Measurements from ENCODE around the gene PTPRD. TPM values are rescaled to one million over a fixed set of nuclear protein-coding genes. Genes with fewer than 3 reads are reported as not detected.

The PTPRD gene
- total and polyA plus RNA-seq, 2 experiments from 2014 or later: 11.5 to 58.0 TPM

DNA sequence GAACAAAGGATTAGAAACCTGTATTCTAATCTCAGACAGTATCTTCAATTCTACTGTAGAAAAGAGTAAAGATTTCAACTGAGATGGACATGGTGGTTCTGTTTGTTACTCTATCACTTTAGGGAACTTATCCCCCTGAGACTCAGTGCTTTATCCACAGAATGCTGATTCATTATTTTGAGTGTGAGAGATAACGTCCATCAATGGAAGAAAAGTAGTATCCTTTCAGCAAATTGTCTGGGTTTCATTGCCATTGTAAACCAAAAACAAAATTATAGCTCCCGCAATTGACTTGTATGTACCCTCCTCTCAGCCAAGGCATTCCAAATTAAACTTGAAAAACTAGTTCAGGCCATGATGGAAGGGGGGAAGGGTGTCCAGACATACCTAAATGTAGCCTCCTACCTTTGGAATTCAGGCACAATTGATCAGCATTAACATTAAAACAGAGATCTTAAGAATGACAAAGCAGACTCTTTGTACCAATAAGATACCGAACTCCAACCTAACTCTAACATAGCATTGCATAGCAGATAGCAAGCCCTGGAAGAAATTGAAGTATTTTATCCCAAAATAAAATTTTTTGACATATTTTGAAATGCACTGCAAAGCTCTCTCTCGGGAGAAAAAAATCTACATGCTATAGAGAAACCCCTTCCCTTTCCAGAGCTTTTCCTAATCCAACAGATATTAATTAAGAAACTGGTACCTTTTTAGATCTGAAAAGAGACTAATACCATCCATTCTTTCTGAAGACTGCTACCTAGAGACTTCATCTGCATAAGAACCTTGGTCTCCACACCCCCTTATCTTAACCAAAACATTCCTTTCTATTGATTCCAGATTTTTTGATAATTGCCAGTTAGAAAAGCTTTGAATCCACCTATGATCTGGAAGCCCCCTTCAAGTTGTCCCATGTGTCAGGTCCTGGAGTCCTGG is 1055.7 kb downstream of the PTPRD start:
- ATAC-seq: peak; percentile 92
- Histone ChIP-seq H3K4me2 (peak overlapping the region; percentile 16), H4K20me1 (replicated peaks; ENCODE audit: insufficient read depth) (no peaks in the 10 kb centered on the region), H3K4me3 (peak overlapping the region; percentile 23; the same call in 1 of the 2 replicates), H3K79me2 (replicated peaks; ENCODE audit: insufficient read depth) (no peaks in the 10 kb centered on the region), H3F3A (replicated peaks; ENCODE audit: low read depth) (peaks cover 5% of the 10 kb centered on the region; the same call in 1 of the 2 replicates), H3K4me1 (ENCODE audit: insufficient read depth) (peaks cover 24% of the 10 kb centered on the region), H3K36me3 (ENCODE audit: insufficient read depth) (no peaks in the 10 kb centered on the region), H3K9me2 (ENCODE audit: insufficient read depth) (0 out of 2 replicates have a peak, but pooled peaks cover 3% of the 10 kb centered on the region), H3K27me3 (ENCODE audit: insufficient read depth) (no peaks in the 10 kb centered on the region), H2AFZ (no peak overlapping the region), H3K27ac (ENCODE audit: low read depth) (peak overlapping the region; percentile 99)
- Mint-ChIP-seq H3K4me1 (peaks cover 39% of the 10 kb centered on the region), H3K36me3 (ENCODE audit: low read depth) (no peaks in the 10 kb centered on the region), H3K4me3 (peak overlapping the region; percentile 59), H3K9me3 (no peaks in the 10 kb centered on the region), H3K27me3 (ENCODE audit: insufficient read depth, low read depth, poor library complexity) (peaks cover 7% of the 10 kb centered on the region), H3K27ac (peak overlapping the region; percentile 99)
- TF ChIP-seq CREB1 (CRISPR knock-in tag; IDR thresholded peaks at IDR 0.05; ENCODE audit: low read depth) (peak; percentile 49; the same call in 1 of the 2 replicates), NANOG (IDR thresholded peaks at IDR 0.05; ENCODE audit: borderline replicate concordance) (peak; percentile 88), POLR2AphosphoS5 (IDR thresholded peaks at IDR 0.05; ENCODE audit: low read depth) (0 out of 2 replicates have a peak, but pooled peaks have one; percentile 19)
- TF ChIP-seq, protein P1, sequence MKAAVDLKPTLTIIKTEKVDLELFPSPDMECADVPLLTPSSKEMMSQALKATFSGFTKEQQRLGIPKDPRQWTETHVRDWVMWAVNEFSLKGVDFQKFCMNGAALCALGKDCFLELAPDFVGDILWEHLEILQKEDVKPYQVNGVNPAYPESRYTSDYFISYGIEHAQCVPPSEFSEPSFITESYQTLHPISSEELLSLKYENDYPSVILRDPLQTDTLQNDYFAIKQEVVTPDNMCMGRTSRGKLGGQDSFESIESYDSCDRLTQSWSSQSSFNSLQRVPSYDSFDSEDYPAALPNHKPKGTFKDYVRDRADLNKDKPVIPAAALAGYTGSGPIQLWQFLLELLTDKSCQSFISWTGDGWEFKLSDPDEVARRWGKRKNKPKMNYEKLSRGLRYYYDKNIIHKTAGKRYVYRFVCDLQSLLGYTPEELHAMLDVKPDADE (IDR thresholded peaks at IDR 0.05): no peak
- TF ChIP-seq, protein P2, sequence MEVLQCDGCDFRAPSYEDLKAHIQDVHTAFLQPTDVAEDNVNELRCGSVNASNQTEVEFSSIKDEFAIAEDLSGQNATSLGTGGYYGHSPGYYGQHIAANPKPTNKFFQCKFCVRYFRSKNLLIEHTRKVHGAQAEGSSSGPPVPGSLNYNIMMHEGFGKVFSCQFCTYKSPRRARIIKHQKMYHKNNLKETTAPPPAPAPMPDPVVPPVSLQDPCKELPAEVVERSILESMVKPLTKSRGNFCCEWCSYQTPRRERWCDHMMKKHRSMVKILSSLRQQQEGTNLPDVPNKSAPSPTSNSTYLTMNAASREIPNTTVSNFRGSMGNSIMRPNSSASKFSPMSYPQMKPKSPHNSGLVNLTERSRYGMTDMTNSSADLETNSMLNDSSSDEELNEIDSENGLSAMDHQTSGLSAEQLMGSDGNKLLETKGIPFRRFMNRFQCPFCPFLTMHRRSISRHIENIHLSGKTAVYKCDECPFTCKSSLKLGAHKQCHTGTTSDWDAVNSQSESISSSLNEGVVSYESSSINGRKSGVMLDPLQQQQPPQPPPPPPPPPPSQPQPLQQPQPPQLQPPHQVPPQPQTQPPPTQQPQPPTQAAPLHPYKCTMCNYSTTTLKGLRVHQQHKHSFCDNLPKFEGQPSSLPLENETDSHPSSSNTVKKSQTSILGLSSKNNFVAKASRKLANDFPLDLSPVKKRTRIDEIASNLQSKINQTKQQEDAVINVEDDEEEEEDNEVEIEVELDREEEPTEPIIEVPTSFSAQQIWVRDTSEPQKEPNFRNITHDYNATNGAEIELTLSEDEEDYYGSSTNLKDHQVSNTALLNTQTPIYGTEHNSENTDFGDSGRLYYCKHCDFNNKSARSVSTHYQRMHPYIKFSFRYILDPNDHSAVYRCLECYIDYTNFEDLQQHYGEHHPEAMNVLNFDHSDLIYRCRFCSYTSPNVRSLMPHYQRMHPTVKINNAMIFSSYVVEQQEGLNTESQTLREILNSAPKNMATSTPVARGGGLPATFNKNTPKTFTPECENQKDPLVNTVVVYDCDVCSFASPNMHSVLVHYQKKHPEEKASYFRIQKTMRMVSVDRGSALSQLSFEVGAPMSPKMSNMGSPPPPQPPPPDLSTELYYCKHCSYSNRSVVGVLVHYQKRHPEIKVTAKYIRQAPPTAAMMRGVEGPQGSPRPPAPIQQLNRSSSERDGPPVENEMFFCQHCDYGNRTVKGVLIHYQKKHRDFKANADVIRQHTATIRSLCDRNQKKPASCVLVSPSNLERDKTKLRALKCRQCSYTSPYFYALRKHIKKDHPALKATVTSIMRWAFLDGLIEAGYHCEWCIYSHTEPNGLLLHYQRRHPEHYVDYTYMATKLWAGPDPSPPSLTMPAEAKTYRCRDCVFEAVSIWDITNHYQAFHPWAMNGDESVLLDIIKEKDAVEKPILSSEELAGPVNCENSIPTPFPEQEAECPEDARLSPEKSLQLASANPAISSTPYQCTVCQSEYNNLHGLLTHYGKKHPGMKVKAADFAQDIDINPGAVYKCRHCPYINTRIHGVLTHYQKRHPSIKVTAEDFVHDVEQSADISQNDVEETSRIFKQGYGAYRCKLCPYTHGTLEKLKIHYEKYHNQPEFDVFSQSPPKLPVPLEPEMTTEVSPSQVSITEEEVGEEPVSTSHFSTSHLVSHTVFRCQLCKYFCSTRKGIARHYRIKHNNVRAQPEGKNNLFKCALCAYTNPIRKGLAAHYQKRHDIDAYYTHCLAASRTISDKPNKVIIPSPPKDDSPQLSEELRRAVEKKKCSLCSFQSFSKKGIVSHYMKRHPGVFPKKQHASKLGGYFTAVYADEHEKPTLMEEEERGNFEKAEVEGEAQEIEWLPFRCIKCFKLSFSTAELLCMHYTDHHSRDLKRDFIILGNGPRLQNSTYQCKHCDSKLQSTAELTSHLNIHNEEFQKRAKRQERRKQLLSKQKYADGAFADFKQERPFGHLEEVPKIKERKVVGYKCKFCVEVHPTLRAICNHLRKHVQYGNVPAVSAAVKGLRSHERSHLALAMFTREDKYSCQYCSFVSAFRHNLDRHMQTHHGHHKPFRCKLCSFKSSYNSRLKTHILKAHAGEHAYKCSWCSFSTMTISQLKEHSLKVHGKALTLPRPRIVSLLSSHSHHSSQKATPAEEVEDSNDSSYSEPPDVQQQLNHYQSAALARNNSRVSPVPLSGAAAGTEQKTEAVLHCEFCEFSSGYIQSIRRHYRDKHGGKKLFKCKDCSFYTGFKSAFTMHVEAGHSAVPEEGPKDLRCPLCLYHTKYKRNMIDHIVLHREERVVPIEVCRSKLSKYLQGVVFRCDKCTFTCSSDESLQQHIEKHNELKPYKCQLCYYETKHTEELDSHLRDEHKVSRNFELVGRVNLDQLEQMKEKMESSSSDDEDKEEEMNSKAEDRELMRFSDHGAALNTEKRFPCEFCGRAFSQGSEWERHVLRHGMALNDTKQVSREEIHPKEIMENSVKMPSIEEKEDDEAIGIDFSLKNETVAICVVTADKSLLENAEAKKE (CRISPR knock-in tag; IDR thresholded peaks at IDR 0.05): peak; percentile 39; the same call in 1 of the 2 replicates
- TF ChIP-seq, protein P3, sequence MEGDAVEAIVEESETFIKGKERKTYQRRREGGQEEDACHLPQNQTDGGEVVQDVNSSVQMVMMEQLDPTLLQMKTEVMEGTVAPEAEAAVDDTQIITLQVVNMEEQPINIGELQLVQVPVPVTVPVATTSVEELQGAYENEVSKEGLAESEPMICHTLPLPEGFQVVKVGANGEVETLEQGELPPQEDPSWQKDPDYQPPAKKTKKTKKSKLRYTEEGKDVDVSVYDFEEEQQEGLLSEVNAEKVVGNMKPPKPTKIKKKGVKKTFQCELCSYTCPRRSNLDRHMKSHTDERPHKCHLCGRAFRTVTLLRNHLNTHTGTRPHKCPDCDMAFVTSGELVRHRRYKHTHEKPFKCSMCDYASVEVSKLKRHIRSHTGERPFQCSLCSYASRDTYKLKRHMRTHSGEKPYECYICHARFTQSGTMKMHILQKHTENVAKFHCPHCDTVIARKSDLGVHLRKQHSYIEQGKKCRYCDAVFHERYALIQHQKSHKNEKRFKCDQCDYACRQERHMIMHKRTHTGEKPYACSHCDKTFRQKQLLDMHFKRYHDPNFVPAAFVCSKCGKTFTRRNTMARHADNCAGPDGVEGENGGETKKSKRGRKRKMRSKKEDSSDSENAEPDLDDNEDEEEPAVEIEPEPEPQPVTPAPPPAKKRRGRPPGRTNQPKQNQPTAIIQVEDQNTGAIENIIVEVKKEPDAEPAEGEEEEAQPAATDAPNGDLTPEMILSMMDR (conservative IDR thresholded peaks at IDR 0.05; ENCODE audit: low read depth in 2 of 2): no peak
- TF ChIP-seq, protein P4, sequence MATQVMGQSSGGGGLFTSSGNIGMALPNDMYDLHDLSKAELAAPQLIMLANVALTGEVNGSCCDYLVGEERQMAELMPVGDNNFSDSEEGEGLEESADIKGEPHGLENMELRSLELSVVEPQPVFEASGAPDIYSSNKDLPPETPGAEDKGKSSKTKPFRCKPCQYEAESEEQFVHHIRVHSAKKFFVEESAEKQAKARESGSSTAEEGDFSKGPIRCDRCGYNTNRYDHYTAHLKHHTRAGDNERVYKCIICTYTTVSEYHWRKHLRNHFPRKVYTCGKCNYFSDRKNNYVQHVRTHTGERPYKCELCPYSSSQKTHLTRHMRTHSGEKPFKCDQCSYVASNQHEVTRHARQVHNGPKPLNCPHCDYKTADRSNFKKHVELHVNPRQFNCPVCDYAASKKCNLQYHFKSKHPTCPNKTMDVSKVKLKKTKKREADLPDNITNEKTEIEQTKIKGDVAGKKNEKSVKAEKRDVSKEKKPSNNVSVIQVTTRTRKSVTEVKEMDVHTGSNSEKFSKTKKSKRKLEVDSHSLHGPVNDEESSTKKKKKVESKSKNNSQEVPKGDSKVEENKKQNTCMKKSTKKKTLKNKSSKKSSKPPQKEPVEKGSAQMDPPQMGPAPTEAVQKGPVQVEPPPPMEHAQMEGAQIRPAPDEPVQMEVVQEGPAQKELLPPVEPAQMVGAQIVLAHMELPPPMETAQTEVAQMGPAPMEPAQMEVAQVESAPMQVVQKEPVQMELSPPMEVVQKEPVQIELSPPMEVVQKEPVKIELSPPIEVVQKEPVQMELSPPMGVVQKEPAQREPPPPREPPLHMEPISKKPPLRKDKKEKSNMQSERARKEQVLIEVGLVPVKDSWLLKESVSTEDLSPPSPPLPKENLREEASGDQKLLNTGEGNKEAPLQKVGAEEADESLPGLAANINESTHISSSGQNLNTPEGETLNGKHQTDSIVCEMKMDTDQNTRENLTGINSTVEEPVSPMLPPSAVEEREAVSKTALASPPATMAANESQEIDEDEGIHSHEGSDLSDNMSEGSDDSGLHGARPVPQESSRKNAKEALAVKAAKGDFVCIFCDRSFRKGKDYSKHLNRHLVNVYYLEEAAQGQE (IDR thresholded peaks at IDR 0.05; ENCODE audit: unreplicated experiment): no peak
- peak; percentile 96 for DNase-seq (ENCODE audit: low spot score)
